Pulmonary artery endothelial cell (primary cell): ENCODE measurements around the gene SLCO2B1. TPM values are rescaled to one million over a fixed set of nuclear protein-coding genes. Genes with fewer than 3 reads are reported as not detected.
"Not testable (repeated sequence)": the region's sequence is repeated elsewhere in the genome, so short reads cannot be mapped to it uniquely, and the experiment has no call there.

ENCODE experiments used
- DNase-seq: peaks from one replicate; pipeline ENCODE4 v3.0.0-alpha.2; 2011; ENCODE audit warnings: low read depth, low spot score
- total RNA-seq: library from RNA; depleted of rRNA; stranded (reverse); fragments of >200 nt; gene quantifications from 2 replicates; pipeline ENCODE4 v1.2.3, GENCODE V29; 2014

The SLCO2B1 gene
- 0.13 and 0.25 TPM in 2 replicates for total RNA-seq

- DNase-seq = no peak
Observed at GRCh38 chr11:75150879-75151278, at the start of gene SLCO2B1. TSS of gene SLCO2B1 (plus strand) at chr11:75151107. CDS start at chr11:75151382, 275 bp downstream.

- no peak for DNase-seq
Observed at GRCh38 chr11:75101424-75102128, 49.3 kb upstream of the SLCO2B1 start.

DNA sequence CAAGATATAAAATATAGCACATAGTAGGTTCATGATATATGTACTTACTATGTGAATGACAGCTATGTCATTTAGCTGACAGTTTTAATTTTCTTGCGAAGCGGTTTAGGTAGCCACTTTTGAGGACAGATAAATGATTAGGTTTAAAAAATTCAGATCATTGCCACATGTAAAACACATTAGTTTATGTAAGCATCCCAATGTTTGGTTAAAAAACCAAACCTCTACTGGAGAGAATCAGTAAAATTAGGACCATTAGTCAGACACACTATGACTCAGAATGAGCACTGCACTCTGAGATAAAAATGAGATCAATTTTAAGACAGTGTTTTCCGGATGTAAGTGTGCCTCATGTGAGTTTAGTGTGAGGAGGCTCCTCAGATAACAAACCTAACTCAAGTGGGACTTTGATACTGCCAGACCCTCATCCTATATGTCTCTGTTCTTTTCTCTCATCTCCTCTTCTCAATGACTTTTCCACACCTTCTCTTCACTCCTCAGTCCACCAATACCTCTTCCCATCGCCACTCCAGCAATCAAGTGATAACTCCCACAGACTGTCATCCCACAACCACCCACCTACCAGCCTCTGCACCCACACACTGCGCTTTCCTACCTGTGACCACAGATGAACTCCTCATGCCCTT is 47.4 kb upstream of the SLCO2B1 start:
- no peak for DNase-seq

- DNase-seq = no peak
Observed at GRCh38 chr11:75105462-75105925, 45.4 kb upstream of the SLCO2B1 start.

- DNase-seq = not testable (repeated sequence)
Observed at GRCh38 chr11:75105967-75106681, 44.8 kb upstream of the SLCO2B1 start.

DNA sequence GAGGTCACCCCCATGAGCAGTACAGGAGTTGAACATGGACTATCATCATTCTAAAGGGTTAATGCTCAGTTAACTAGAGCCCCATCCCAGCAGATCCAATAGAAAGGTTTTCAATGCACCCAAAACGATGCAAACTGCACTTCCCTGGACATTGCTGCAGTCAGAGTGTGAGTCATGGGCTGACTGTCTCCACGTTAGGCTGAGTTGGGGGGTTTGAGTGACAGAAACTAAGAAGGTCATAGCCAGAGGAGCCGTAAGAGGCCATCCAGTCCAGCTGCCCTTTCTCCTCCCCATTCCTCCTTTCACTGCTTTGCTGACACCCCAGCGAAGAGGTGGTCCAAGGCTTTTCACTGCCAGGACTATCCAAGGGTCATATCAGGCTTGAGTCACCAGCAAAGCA is 43.7 kb upstream of the SLCO2B1 start:
- no peak for DNase-seq

DNA sequence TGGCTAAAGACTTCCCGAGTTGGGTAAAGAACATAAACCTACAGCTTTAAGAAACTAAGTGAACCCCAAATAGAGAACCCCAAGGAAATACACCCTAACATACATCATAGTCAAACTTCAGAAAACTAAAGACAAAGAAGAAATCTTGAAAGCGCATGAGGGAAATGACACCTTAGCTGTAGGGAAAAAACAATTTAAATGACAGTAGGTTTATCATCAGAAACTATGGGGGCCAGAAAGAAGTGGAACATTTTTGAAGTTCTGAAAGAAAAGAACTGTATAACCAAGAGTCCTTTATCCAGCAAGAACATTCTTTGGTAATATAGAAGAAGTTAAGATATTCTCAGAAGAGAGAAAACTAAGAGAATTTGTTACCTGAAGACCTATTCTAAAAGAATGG is 38.7 kb upstream of the SLCO2B1 start:
- no peak for DNase-seq

- DNase-seq = no peak
Observed at GRCh38 chr11:75113030-75113429, 37.9 kb upstream of the SLCO2B1 start.

DNA sequence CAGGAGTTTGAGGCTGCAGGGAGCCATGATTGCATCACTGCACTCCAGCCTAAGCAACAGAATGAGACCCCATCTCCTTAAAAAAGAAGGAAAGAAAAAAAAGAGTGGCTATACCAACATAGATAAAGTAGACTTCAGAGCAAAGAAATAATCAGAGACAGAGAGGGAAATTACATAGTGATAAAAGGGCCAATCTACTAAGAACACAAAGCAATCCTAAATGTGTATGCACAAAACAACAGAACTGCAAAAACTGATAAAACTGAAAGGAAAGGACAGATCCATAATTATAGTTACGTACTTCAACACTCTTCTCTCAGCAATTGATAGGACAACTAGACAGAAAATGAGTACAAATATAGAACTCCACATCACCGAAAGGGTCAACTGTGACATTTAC is 36.4 kb upstream of the SLCO2B1 start:
- no peak for DNase-seq

DNA sequence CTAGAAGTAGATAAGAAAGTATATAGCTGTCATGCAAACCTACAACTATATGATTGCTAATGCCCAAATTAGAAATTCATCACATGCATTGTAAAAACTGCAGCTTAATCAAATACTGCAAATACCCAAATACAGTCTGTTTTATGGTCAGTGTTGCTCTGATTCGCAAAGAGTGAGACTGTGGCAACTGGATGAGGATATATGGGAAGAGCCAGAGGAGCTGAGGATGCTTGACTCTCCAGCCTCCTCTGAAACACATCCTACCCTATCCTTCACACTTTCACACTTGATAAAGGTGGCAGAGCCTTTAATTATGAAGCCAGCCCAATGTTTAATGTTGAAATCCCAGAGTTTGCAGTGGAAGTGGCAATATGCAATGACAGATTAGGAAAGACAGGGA is 32.3 kb upstream of the SLCO2B1 start:
- no peak for DNase-seq

DNA sequence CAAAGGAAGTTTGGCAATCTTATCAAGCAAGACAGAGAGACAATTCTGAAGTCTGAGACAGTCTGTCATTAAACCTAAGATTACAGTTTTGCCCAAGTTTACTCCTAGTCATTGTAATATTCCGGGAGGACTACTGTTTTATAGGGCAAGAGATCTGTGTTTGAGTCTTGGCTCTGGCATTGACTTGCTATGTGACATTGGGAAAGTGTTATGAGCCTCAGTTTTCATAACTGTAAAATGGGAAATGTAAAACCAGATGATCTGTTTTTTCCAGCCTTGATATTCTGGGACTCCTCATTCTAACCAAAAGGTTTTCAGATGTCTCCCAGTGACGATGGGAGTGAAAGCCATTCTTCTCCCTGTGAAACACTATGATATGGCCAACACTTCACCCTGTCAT is 24.3 kb upstream of the SLCO2B1 start:
- no peak for DNase-seq

GRCh38 chr11:75132080-75132479 is 18.8 kb upstream of the SLCO2B1 start:
- no peak for DNase-seq

DNA sequence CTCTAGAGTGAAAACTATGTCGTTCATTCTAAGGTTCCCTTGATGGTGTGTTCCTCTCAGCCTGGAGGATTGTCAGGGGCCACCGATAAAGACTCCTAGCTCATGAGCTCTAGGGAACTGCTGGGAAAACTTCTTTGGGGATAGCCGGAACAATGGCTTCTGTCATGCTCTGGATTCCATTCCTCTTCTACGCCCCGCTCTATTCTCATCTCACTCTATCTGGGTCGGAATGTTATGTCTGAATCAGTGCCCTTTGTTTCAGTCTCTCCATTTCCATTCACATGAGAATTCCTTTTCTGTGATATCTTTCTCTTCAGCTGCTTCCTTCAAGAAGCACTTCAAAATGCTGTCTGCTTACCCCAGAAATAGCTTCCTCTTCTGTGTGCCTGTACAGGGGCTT is 16.9 kb upstream of the SLCO2B1 start:
- no peak for DNase-seq

- DNase-seq = no peak
Observed at GRCh38 chr11:75135021-75135650, 15.8 kb upstream of the SLCO2B1 start.

- no peak for DNase-seq
Observed at GRCh38 chr11:75135651-75136050, 15.3 kb upstream of the SLCO2B1 start.

GRCh38 chr11:75140269-75141138 is 10.4 kb upstream of the SLCO2B1 start:
- no peak for DNase-seq

GRCh38 chr11:75141166-75141565 is 9.7 kb upstream of the SLCO2B1 start:
- no peak for DNase-seq

DNA sequence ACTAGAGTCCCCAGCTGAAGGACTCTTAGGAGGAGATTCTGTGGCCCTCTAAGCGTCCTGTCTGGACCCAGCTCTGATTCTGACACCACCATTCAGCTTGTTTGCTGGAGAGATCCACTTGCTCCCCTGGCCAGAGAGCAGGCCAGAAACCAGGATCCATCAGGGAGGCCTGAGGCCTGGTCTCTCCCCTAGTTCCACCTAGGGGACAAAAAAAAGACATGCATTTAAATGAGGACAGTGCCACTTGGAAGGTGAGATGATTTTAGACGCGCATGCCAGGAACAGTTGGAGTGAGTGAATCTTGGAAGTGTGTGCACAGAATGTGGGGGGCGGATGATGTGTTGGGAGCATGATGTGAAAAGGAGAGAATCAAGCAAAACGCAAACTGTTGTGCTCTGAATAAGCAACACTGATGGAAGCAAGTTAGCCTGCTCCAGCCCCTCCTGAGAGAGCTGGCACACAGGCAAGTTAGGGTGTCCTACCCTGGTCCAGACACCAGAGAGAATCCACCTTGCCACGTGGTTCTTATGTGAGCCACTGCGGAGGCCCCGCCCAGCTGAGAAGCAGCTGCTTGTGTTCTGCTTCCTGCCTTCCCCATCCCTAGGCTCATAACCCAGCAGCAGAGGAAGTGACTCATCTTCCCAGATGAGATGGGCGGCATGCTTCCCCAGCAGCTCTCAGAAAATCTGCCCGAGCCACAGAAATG is 8.0 kb upstream of the SLCO2B1 start:
- DNase-seq = peak; percentile 77

GRCh38 chr11:75143420-75143731 is 7.5 kb upstream of the SLCO2B1 start:
- no peak for DNase-seq

- no peak for DNase-seq
Observed at GRCh38 chr11:75144716-75145014, 6.2 kb upstream of the SLCO2B1 start.
